Parathyroid adenoma (tissue), 2 donors: ENCODE results near the gene PDGFD.
"Not testable (repeated sequence)": the region's sequence is repeated elsewhere in the genome, so short reads cannot be mapped to it uniquely, and the experiment has no call there.

ENCODE experiments used
- H2AFZ ChIP-seq: fragments of 300-600 bp; sonication (generic); one replicate; pipeline ENCODE4 v1.7.0; 2017; ENCODE audit warnings: antibody characterized with exemption, mild to moderate bottlenecking
- H3K27ac ChIP-seq: fragments of 300-600 bp; sonication (generic); one replicate; pipeline ENCODE4 v1.7.0; 2017
- H3K27me3 ChIP-seq: fragments of 300-600 bp; sonication (generic); one replicate; pipeline ENCODE4 v1.7.0; 2017; ENCODE audit warnings: low read length; ENCODE audit not compliant: control insufficient read depth, insufficient read depth
- H3K36me3 ChIP-seq: fragments of 300-600 bp; sonication (generic); one replicate; pipeline ENCODE4 v1.7.0; 2017; ENCODE audit warnings: low read length; ENCODE audit not compliant: control insufficient read depth, insufficient read depth
- H3K4me1 ChIP-seq: fragments of 300-600 bp; sonication (generic); one replicate; pipeline ENCODE4 v1.7.0; 2017; ENCODE audit warnings: control low read depth
- H3K4me2 ChIP-seq: fragments of 300-600 bp; sonication (generic); one replicate; pipeline ENCODE4 v1.7.0; 2017; ENCODE audit warnings: low read length
- H3K4me3 ChIP-seq: fragments of 300-600 bp; sonication (generic); one replicate; pipeline ENCODE4 v1.7.0; 2017; ENCODE audit warnings: low read depth, low read length
- H3K79me2 ChIP-seq: fragments of 300-600 bp; sonication (generic); one replicate; pipeline ENCODE4 v1.7.0; 2017; ENCODE audit warnings: control low read depth
- H3K9ac ChIP-seq: fragments of 300-600 bp; sonication (generic); one replicate; pipeline ENCODE4 v1.7.0; 2017; ENCODE audit warnings: mild to moderate bottlenecking
- H3K9me3 ChIP-seq: fragments of 300-600 bp; sonication (generic); one replicate; pipeline ENCODE4 v1.7.0; 2017; ENCODE audit warnings: low read length; ENCODE audit not compliant: control insufficient read depth
- CTCF ChIP-seq: fragments of 300-600 bp; sonication (generic); IDR thresholded peaks from one replicate; pipeline ENCODE4 v1.7.0; 2017; ENCODE audit warnings: antibody characterized with exemption, mild to moderate bottlenecking
- donor health status: primary hyperparathyroidism.

The PDGFD gene

DNA sequence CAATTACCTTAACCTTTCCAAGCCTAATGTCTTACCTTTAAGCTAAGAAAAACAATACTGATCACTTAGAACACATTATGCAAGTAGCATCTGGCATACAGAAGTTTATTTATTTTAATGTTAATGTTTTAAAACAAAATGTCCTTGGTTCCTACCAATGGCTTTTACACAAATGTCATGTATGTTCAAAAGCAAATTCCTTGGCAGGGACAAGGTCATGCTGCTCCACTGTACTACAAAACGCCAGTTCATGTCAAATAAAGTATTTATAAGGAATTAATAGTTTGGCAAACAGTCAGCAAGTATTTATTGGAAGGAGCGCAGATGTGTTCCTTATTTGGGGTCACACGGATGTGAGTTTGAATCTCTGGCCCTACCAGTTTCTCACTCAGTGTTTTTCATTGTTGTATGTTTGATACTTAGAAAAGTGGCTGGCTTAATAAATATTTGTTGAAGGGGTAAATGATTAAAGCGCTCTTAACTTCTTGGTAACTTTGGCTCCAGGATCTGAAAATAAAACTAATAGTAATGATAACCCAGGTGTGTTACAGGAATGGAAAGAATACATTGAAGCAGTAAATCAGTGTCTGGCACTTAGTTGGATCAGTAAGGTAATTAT lies 108.9 kb downstream of the PDGFD start:
- H3K27me3 ChIP-seq, result no peaks in the 10 kb centered on the region
- H3K9ac ChIP-seq, result no peak overlapping the region
- no peak overlapping the region for H3K27ac ChIP-seq
- no peaks in the 10 kb centered on the region for H3K4me1 ChIP-seq
- H3K4me2 ChIP-seq, result no peak overlapping the region
- H3K9me3 ChIP-seq, result no peaks in the 10 kb centered on the region
- no peaks in the 10 kb centered on the region for H3K36me3 ChIP-seq
- no peak for TF ChIP-seq CTCF
- no peak overlapping the region for H2AFZ ChIP-seq
- no peak overlapping the region for H3K4me3 ChIP-seq
- H3K79me2 ChIP-seq, result no peaks in the 10 kb centered on the region

GRCh38 chr11:104053743-104054478 lies 110.0 kb downstream of the PDGFD start:
- no peak overlapping the region for H3K4me2 ChIP-seq
- TF ChIP-seq CTCF, result no peak
- no peaks in the 10 kb centered on the region for H3K27me3 ChIP-seq
- H3K27ac ChIP-seq, result no peak overlapping the region
- no peaks in the 10 kb centered on the region for H3K79me2 ChIP-seq
- no peak overlapping the region for H3K4me3 ChIP-seq
- no peak overlapping the region for H2AFZ ChIP-seq
- H3K9ac ChIP-seq, result no peak overlapping the region
- no peaks in the 10 kb centered on the region for H3K4me1 ChIP-seq
- H3K36me3 ChIP-seq, result no peaks in the 10 kb centered on the region
- H3K9me3 ChIP-seq, result no peaks in the 10 kb centered on the region

- H3K4me1 ChIP-seq, result no peaks in the 10 kb centered on the region
- H3K9ac ChIP-seq, result no peak overlapping the region
- H3K9me3 ChIP-seq, result no peaks in the 10 kb centered on the region
- H3K4me3 ChIP-seq, result no peak overlapping the region
- no peaks in the 10 kb centered on the region for H3K36me3 ChIP-seq
- H3K79me2 ChIP-seq, result no peaks in the 10 kb centered on the region
- H3K4me2 ChIP-seq, result no peak overlapping the region
- H2AFZ ChIP-seq, result no peak overlapping the region
- H3K27ac ChIP-seq, result no peak overlapping the region
- H3K27me3 ChIP-seq, result no peaks in the 10 kb centered on the region
- no peak for TF ChIP-seq CTCF
Measured at GRCh38 chr11:104051778-104052177, 112.2 kb downstream of the PDGFD start.

GRCh38 chr11:104049116-104049515 lies 114.8 kb downstream of the PDGFD start:
- Histone ChIP-seq H3K9me3 (no peaks in the 10 kb centered on the region), H3K79me2 (no peaks in the 10 kb centered on the region), H3K27me3 (no peaks in the 10 kb centered on the region), H3K4me3 (no peak overlapping the region), H2AFZ (no peak overlapping the region), H3K27ac (no peak overlapping the region), H3K36me3 (no peaks in the 10 kb centered on the region), H3K9ac (no peak overlapping the region), H3K4me1 (no peaks in the 10 kb centered on the region), H3K4me2 (no peak overlapping the region)
- TF ChIP-seq CTCF, result no peak

- not testable (repeated sequence) for H3K79me2 ChIP-seq, H3K4me3 ChIP-seq, H3K27me3 ChIP-seq, H2AFZ ChIP-seq, H3K9ac ChIP-seq, H3K4me1 ChIP-seq, H3K9me3 ChIP-seq, H3K36me3 ChIP-seq, H3K4me2 ChIP-seq, H3K27ac ChIP-seq
Measured at GRCh38 chr11:104046858-104047257, 117.1 kb downstream of the PDGFD start.
